Prostate gland (tissue), 2 donors: ENCODE data around the gene CADPS2.

Experiments
- CTCF ChIP-seq, 4 experiments: fragments of 200-600 bp in 2 of 4; fragments of 450-650 bp in 2 of 4; sonication (generic) in 2 of 4; IDR thresholded peaks; 1 replicate in 3 of 4; 2 replicates in 1 of 4; pipeline ENCODE4 v1.5.1; 2016 to 2019; ENCODE audit warnings: antibody characterized with exemption in 4 of 4, mild to moderate bottlenecking in 2 of 4, moderate library complexity in 2 of 4
- POLR2A ChIP-seq: fragments of 450-650 bp; IDR thresholded peaks from one replicate; pipeline ENCODE4 v1.6.1; 2016; ENCODE audit warnings: antibody characterized with exemption, mild to moderate bottlenecking

GRCh38 chr7:122710916-122711315 is 175.3 kb downstream of the CADPS2 start:
- no peak for TF ChIP-seq CTCF (IDR thresholded peaks at IDR 0.05)
- TF ChIP-seq POLR2A, result no peak
